Skin epidermis (tissue), 12 donors: Measurements from ENCODE around the gene GAD2.
"Not testable (repeated sequence)": the region's sequence is repeated elsewhere in the genome, so short reads cannot be mapped to it uniquely, and the experiment has no call there.

Source experiments
- H3K27ac ChIP-seq, 21 experiments: fragments of 200-600 bp; sonication (generic) in 11 of 21; one replicate each; pipeline ENCODE4 v1.5.0; 2020; ENCODE audit warnings: mild to moderate bottlenecking in 3 of 21, inconsistent platforms in 2 of 21, moderate library complexity in 2 of 21
- H3K4me3 ChIP-seq, 7 experiments: fragments of 200-600 bp; sonication (generic) in 2 of 7; one replicate each; pipeline ENCODE4 v1.5.0; 2020; ENCODE audit warnings: inconsistent platforms in 2 of 7, mild to moderate bottlenecking in 2 of 7, moderate library complexity in 1 of 7

Gene GAD2

DNA sequence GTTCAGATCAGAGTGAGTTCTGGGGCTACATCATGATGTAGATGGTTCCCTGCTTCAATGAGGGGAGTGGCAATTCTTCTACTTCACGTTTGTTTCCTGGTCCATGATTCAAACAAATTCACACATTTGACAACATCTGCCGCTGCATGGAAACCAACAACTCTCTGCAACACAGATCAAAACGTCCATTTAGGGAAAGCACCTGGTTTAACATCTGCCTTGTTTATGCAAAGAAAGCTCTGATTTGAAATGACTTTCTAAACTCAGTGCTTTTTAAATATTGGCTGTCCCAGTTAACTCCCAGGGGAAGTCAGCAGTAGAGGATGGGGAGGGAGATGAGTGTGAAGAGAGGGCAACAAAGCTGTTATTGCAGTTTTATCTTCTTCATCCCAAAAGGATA lies 93.8 kb downstream of the GAD2 start:
- no peak overlapping the region for H3K27ac ChIP-seq
- no peak overlapping the region for H3K4me3 ChIP-seq

DNA sequence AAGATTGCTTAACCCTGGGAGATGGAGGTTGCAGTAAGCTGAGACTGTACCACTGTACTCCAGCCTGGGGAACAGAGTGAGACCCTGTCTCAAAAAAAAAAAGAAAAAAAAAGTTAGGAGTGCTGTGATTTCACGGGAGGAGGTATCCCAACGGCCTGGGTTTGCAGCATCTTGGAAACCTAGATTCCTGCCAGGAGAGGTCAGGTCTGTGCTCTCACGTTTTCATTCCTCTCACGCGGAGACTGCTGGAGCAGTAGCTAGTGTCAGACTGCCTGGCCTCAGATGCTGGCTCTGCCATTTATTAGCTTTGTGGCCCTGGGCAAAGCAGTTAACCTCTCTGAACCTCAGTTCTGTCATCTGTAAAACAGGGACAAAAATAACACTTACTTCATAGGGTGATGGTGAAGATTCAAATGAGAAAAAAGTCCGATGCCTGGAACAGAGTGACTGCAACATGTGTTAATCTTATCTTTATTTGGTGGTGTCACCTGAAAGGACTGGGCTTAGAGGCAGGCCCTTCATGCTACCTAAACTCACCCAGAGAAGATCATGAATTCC lies 94.9 kb downstream of the GAD2 start:
- Histone ChIP-seq H3K27ac (no peak overlapping the region), H3K4me3 (no peak overlapping the region)

DNA sequence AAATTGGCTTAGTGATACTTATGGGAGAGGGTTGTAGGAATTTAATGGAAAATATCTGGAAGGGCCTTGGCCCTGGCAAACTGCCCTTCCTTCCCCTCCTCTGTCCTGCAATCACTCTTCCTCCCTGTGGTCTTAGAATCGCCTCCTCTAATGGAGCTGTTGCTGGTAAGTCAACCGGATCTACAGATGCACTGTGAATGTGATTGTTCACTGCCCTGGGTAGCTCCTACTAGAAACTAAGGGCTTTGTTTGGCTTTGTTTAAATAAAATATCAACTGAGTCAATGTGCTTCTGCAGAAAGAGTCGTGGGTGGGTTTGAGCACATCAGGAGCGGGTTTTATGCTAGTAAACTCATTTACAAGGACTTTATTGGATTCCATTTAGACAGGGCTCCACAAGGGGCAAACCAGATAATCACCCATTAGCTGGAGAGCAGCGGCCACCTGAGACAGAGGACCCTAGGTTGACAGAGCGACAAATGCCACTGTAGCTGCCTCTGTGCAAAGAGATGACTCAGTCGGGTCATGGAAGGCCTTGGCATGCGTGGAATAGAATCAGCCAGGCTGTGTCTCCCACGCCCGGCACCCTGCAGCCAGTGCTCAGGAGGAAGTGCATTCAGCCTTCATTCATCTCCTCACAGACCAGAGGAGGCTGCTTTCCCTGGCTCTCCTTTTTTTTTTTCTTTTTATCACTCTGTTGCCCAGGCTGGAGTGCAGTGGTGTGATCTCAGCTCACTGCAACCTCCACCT lies 97.9 kb downstream of the GAD2 start:
- Histone ChIP-seq H3K27ac (no peak overlapping the region), H3K4me3 (no peak overlapping the region)

DNA sequence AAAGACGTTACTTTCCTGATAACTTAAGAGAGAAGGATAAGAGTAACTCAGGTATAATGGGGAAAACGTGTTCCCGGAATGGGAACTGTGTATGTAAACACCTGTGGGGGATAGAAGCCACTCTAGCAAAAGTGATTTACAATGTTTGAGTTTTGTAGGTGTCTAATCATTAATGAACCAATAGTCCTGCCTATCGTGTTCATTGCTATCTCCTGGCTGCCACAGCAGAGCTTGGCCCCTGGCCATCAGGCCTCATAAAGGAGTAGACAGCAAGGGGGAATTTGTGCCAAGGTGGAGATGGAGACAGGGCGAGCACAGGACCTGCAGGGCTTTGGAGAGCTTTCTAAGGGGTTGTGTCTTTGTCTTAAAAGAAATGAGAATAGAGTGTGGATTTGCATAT lies 102.1 kb downstream of the GAD2 start:
- no peak overlapping the region for H3K4me3 ChIP-seq
- no peak overlapping the region for H3K27ac ChIP-seq

DNA sequence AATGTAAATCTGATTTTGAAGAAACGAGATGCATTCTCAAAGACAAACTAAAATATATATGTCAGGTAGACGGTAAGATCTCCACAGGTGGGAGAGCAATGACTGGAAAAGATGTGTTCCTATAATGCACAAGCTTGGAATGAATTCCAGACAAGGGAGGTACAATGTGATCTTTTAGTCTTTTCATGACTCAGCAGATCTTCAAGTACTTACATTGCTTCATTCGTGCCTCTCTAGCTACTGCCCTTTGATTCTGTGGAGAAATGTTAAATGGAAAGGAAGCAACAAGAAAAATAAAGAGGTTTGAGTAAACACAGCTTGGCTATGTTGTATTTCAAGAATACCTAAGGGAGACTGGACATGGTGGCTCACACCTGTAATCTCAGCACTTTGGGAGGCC lies 106.6 kb downstream of the GAD2 start:
- H3K4me3 ChIP-seq: no peak overlapping the region
- H3K27ac ChIP-seq: no peak overlapping the region

DNA sequence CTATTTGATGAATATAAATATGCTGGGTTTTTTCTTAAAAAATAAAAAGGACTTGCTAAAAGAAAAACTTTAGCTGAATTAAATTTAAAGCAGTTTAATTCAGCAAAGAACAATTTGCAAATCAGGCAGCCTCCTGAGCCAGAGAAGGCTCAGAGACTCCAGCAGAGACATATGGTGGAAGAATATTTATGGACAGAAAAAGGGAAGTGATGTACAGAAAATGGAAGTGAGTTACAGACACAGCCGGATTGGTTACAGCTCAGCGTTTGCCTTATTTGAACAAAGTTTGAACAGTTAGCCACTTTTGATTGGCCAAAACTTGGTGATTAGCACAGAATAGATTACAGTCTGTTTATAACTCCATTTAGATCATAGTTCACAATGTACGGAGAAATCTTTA lies 110.3 kb downstream of the GAD2 start:
- Histone ChIP-seq H3K4me3 (no peak overlapping the region), H3K27ac (no peak overlapping the region)

DNA sequence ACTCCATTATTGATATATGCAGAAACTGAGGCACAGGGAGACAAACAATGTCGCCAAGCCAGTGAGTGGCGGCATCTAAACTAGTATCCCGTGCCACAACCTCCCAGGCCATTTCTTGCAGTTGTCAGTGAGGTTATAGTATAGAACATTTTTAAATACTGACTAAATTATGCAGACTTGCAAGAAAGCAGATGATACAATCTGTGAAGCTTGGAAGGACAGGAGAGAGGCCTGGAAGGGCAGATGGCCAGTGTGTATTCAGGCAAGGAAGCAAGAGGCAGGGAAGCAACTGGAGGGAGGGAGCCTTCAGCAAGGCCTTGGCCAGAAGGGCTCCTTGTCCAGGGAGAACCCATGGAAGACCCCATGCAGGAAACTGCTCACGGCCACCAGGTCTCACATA lies 111.2 kb downstream of the GAD2 start:
- no peak overlapping the region for H3K4me3 ChIP-seq
- no peak overlapping the region for H3K27ac ChIP-seq

DNA sequence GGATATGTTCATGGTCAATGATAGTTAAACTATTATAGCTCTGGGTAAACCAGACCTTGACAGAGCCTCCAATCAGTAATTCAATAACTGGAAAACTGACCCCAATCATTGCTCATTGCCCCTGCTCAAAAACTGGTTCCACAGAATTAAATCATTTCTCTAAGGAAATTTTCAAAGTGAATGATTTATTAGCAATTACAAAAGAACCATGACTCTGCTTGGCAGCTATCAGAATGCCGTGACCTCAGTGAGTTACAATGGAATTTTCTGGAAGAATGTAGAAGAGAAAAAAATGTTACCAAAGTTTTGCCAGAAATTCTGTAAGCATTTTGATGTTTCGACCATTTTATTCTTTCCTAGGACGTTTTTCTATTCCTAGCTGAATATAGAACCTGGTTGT lies 114.8 kb downstream of the GAD2 start:
- no peak overlapping the region for H3K4me3 ChIP-seq
- H3K27ac ChIP-seq: no peak overlapping the region

DNA sequence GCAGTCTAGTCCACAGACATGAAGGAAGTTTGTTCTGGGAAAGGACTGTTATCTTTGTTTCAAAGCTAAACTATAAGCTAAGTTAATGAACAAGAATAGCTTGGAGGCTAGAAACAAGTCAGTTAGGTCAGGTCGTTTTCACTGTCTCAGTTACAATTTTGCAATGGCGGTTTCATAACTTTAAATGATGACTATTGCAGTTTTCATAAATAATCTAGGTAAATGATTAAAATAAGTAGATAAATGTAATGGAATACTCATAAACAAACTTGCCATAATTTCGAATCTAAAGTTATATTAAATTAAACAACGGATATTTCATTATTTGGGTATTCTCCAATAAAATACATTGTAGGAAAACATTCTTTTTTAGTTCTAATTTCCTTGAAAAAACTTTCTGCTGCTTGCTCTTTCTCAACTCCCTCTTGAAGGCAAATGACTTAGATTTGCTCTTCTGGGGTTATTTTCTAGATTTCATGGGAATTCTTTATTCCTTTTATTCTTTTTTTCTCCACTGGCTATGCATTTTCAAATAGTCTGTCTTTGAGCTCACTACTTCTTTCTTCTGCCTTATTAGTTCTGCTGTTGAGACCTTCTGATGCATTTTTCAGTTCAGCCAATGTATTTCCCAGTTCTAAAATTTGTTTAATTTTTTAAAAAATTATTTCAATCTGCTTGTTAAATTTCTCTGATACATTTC lies 117.8 kb downstream of the GAD2 start:
- Histone ChIP-seq H3K4me3 (no peak overlapping the region), H3K27ac (no peak overlapping the region)

DNA sequence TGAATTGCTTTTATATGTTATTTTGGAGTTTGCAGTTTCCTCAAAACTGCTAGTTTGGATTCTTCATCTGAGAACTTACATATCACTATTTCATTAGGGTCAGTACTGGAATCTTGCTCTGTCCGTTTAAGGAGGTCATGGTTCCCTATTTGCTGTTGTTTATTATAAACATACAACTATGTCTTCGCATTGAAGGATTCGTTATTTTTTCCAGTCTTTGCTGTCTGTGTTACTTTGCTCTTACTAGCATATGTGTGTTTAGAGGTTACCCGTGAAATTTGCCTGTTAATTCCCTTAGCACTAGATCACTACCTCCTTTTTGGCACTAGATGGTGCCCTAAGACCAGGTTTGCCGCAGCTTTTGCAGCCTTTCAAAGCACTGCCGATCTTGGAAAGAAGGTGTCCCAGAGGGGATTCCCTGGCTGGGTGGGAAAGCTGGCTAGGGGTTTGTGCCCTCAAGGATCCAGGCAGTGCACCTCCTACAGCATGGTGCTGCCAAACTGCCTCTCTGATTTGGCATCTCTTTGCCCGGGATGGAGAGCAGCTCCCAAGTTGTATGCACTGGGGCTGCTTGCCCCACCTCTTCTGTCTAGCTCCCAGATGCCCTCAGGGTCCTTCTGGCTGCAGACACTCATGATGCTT lies 118.5 kb downstream of the GAD2 start:
- H3K4me3 ChIP-seq: peak overlapping the region in 5 of 7 experiments; percentile 0 to 32 (median 16)
- peak overlapping the region in 1 of 21 experiments; percentile 45 for H3K27ac ChIP-seq

DNA sequence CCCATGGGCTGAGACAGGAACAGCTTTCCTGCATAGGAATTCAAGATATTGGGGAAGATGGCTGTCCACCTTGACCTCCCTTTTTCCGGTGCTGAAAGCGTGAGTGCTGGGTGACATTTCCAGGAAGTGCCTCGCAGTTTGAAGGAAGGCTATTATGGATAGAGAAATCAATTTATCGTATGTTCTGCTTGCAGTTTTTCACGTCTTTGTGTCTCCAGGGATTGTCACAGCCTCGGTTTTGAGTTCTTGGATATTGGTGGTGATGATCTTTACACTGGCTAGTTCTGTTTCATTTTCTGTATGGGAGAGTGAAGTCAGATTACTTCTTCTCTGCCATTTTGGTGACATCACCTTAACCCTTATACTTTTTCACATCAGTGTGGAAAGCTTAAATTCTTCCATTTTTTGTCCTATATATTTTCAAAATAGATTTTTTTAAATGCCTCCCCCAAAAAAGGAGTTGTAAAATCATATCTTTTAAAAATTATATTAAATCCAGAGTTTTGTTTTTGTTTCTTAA lies 119.1 kb downstream of the GAD2 start:
- Histone ChIP-seq H3K27ac (peak overlapping the region in 1 of 21 experiments; percentile 45), H3K4me3 (peak overlapping the region in 5 of 7 experiments; percentile 0 to 32 (median 16))

DNA sequence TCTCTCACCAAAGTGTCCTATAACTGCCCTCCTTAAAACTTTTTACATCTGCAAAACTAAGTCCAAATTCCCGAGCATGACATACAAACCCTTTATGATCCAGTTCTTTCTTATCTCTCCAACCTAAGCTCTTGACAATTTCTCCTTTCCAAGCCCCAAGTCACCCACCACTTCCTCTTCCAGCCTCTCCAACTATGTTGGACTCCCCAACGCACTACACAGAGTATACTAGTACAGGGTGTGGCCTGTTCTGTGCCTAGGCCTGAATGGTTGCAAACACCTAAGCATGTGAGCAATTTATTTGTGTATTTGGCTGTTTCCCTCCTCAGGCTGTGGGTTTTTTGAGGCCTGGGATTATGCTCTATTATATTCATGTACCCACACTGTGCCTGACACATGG lies 120.4 kb downstream of the GAD2 start:
- Histone ChIP-seq H3K4me3 (no peak overlapping the region), H3K27ac (no peak overlapping the region)

DNA sequence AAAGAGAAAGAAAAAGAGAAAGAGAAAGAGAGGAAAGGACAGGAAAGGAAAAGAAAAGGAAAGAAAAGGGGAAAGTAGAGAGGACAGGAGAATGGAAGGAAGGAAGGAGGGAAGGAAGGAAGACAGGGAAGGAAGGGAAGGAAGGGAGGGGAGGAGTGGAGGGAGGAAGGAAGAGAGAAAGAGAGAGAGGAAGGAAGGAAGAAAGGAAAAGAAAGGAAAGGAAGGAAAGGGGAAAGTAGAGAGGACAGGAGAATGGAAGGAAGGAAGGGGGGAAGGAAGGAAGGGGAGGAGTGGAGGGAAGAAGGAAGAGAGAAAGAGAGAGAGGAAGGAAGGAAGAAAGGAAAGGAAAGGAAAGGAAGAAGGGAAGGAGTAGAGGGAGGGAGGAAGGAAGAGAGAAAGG lies 125.1 kb downstream of the GAD2 start:
- Histone ChIP-seq H3K4me3 (no peak overlapping the region), H3K27ac (no peak overlapping the region)

DNA sequence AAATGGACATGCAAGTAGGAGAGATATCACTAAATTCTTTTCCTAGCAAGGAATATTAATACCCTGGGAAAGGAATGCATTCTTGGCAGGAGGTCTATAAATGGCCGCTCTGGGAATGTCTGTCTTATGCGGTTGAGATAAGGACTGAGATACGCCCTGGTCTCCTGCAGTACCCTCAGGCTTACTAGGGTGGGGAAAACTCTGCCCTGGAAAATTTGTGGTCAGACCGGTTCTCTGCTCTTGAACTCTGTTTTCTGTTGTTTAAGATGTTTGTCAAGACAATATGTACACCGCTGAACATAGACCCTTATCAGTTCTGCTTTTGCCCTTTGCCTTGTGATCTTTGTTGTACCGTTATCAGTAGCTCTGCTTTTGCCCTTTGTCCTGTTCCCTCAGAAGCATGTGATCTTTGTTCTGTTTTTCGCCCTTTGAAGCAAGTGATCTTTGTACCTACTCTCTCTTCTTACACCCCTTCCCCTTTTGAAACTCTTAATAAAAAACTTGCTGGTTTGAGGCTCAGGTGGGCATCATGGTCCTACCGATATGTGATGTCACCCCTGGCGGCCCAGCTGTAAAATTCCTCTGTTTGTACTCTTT lies 132.3 kb downstream of the GAD2 start:
- H3K27ac ChIP-seq, H3K4me3 ChIP-seq: not testable (repeated sequence)
